Right lobe of liver (tissue), 6 donors: ENCODE results near the gene CBX1. TPM values are rescaled to one million over a fixed set of nuclear protein-coding genes. Genes with fewer than 3 reads are reported as not detected.
A peak's percentile ranks its signal among the peaks of the same experiment; 100 is the strongest.

ENCODE experiments used
- ATAC-seq, 4 donors: fragments of 200-7000 bp; cut with Tn5 transposase; one replicate each; pipeline ENCODE4 v1.9.1; 2020; ENCODE audit warnings: mild to moderate bottlenecking in 4 of 4, moderate library complexity in 4 of 4
- DNase-seq, 3 donors: peaks; one replicate each; pipeline ENCODE4 v3.0.0-alpha.2; 2020
- H3K27ac ChIP-seq, 3 donors: fragments of 200-600 bp; one replicate each; pipeline ENCODE4 v1.8.0; 2022
- H3K27me3 ChIP-seq, 2 donors: fragments of 200-600 bp; one replicate each; pipeline ENCODE4 v1.8.0; 2022
- H3K36me3 ChIP-seq, 4 donors: fragments of 200-600 bp; sonication (generic) in 1 of 4; one replicate each; pipeline versions ENCODE4 v1.5.1 to v1.8.0; 2017 to 2022; ENCODE audit warnings: control low read depth in 1 of 4
- H3K4me1 ChIP-seq, 4 donors: fragments of 200-600 bp; sonication (generic) in 1 of 4; one replicate each; pipeline versions ENCODE4 v1.5.1 to v1.8.0; 2017 to 2022; ENCODE audit warnings: control low read depth in 1 of 4
- H3K4me3 ChIP-seq, 3 donors: fragments of 200-600 bp; one replicate each; pipeline ENCODE4 v1.8.0; 2022
- H3K9me3 ChIP-seq, 4 donors: fragments of 200-600 bp; sonication (generic) in 1 of 4; one replicate each; pipeline versions ENCODE4 v1.5.1 to v1.8.0; 2017 to 2022; ENCODE audit warnings: control low read depth in 1 of 4
- POLR2A ChIP-seq: fragments of 450-650 bp; IDR thresholded peaks from one replicate; pipeline ENCODE4 v1.6.1; 2017; ENCODE audit warnings: antibody characterized with exemption, mild to moderate bottlenecking
- WGBS: methylation state at CpG from one replicate; pipeline ENCODE4 v1.1.6; 2018; ENCODE audit warnings: low coverage, low lambda C conversion rate; ENCODE audit not compliant: insufficient coverage; ENCODE audit errors: missing lambda C conversion rate; 5-methylcytosine and 5-hydroxymethylcytosine counted together
- intact Hi-C, 2 donors: fragments of 100-400 bp; cut with DNase I; formaldehyde crosslinking; loops; one replicate each; pipeline versions ENCODE4 v1.11.2 to v1.14.1; 2022
- total RNA-seq, 6 experiments: library from RNA; depleted of rRNA in 2 of 6; stranded (reverse); fragments of >200 nt in 2 of 6; fragmentation: NEBNext Ultra II Directional in 3 of 6; extraction: Animal tissue kit (Norgen Biotek cat#: 25700) in 3 of 6; gene quantifications; one replicate each; pipeline versions ENCODE4 v1.1.0 to v1.2.4, GENCODE V29; 2016 to 2023
- TF ChIP-seq, protein P1 (sequence below), 4 donors: fragments of 200-600 bp in 3 of 4; fragments of 450-650 bp in 1 of 4; IDR thresholded peaks; one replicate each; pipeline versions ENCODE4 v1.5.1 to v1.8.0; 2016 to 2022; ENCODE audit warnings: antibody characterized with exemption in 4 of 4, mild to moderate bottlenecking in 2 of 4
- donor health status: DM: no; HTN: yes; CAD: no.
- donor health status: DM: no; HTN: no; CAD: no.
- donor health status: DM: no; HTN: no; CAD: no.
- donor health status: DM: no; HTN: yes; CAD: no.
- donor health status: DM: no; HTN: yes; CAD: no.

CBX1 gene
- total RNA-seq, 6 experiments from 2014 or later: 7.0 to 10.5 (median 9.9) TPM

DNA sequence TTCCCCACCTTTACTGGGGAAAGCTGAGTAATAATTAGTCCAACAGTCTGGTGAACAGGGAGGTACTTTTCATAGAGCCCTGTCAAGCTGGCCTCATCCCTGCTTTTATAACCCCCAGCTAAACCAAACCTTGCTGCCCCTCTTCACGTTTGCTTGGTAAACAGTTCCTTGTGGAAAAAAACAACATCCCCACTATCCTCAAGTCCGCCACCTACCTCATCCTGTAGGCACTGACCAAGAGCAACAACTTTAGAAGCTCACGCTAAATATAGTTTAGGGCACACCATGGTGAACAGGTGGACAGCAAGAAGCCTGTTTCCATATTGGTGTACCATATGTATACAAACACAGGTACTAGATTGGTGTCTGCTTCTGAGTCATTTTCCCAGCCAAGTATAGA is 36.6 kb downstream of the CBX1 start:
- no peaks in the 10 kb centered on the region for H3K27me3 ChIP-seq
- TF ChIP-seq, protein P1, sequence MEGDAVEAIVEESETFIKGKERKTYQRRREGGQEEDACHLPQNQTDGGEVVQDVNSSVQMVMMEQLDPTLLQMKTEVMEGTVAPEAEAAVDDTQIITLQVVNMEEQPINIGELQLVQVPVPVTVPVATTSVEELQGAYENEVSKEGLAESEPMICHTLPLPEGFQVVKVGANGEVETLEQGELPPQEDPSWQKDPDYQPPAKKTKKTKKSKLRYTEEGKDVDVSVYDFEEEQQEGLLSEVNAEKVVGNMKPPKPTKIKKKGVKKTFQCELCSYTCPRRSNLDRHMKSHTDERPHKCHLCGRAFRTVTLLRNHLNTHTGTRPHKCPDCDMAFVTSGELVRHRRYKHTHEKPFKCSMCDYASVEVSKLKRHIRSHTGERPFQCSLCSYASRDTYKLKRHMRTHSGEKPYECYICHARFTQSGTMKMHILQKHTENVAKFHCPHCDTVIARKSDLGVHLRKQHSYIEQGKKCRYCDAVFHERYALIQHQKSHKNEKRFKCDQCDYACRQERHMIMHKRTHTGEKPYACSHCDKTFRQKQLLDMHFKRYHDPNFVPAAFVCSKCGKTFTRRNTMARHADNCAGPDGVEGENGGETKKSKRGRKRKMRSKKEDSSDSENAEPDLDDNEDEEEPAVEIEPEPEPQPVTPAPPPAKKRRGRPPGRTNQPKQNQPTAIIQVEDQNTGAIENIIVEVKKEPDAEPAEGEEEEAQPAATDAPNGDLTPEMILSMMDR (IDR thresholded peaks at IDR 0.05): no peak
- TF ChIP-seq POLR2A: no peak
- peak overlapping the region in 2 of 3 donors; percentile 58 to 85 for H3K27ac ChIP-seq
- intact Hi-C loops: no loop called here
- ATAC-seq (no peak), DNase-seq (no peak)
- no peaks in the 10 kb centered on the region for H3K9me3 ChIP-seq
- H3K4me3 ChIP-seq: no peak overlapping the region
- peaks cover 0 to 67% (median 26%) of the 10 kb centered on the region in 4 donors for H3K4me1 ChIP-seq
- WGBS: 59% methylated on average over 2 of the region's 3 CpGs
- H3K36me3 ChIP-seq: peaks cover 7 to 32% (median 16%) of the 10 kb centered on the region in 4 donors

DNA sequence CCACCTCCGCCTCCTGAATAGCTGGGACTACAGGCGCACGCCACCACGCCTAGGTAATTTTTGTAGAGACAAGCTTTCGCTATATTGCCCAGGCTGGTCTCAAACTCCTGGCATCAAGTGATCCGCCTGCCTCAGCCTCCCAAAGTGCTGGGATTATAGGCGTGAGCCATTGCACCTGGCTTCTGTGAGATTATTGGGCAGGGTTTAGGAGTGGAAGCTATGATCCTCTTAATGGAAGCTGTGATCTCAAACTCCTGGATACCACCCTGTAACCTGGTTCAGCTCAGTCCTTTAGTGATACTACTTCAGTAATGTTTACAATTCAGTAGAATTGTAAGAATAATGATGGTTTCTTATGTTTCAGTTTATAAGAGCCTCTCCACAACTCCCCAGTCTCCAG is 39.0 kb downstream of the CBX1 start:
- Histone ChIP-seq H3K36me3 (peaks cover 10 to 56% (median 32%) of the 10 kb centered on the region in 4 donors), H3K4me3 (no peak overlapping the region), H3K27me3 (no peaks in the 10 kb centered on the region), H3K4me1 (peaks cover 0 to 53% (median 18%) of the 10 kb centered on the region in 4 donors), H3K27ac (no peak overlapping the region), H3K9me3 (no peaks in the 10 kb centered on the region)
- no peak for ATAC-seq
- DNase-seq: no peak
- 88% methylated on average over 2 of the region's 7 CpGs for WGBS
- intact Hi-C loops: no loop called here
- no peak for TF ChIP-seq POLR2A
- TF ChIP-seq, protein P1 (IDR thresholded peaks at IDR 0.05): no peak

GRCh38 chr17:48060249-48060648 is 41.0 kb downstream of the CBX1 start:
- no peak overlapping the region for H3K27ac ChIP-seq
- peak; percentile 53 to 68 (median 59) for ATAC-seq
- WGBS: 7% methylated on average over 4 of the region's 7 CpGs
- TF ChIP-seq, protein P1 (IDR thresholded peaks at IDR 0.05): no peak
- no peak for TF ChIP-seq POLR2A
- peaks cover 0 to 40% (median 10%) of the 10 kb centered on the region in 4 donors for H3K4me1 ChIP-seq
- H3K4me3 ChIP-seq: no peak overlapping the region
- DNase-seq: peak in 2 of 3 donors; percentile 70 to 74
- H3K9me3 ChIP-seq: no peaks in the 10 kb centered on the region
- peaks cover 10 to 69% (median 38%) of the 10 kb centered on the region in 4 donors for H3K36me3 ChIP-seq
- no peaks in the 10 kb centered on the region for H3K27me3 ChIP-seq
- intact Hi-C loops: no loop called here

- no peak for DNase-seq
- Histone ChIP-seq H3K36me3 (peaks cover 10 to 66% (median 38%) of the 10 kb centered on the region in 4 donors), H3K4me3 (no peak overlapping the region), H3K27me3 (no peaks in the 10 kb centered on the region), H3K9me3 (no peaks in the 10 kb centered on the region), H3K27ac (no peak overlapping the region), H3K4me1 (peaks cover 0 to 38% (median 11%) of the 10 kb centered on the region in 4 donors)
- ATAC-seq: no peak
- intact Hi-C loops: no loop called here
- TF ChIP-seq POLR2A: no peak
- TF ChIP-seq, protein P1 (IDR thresholded peaks at IDR 0.05): no peak
- WGBS: 77% methylated on average over 14 of the region's 32 CpGs
Measured at GRCh38 chr17:48059125-48059668, 42.1 kb downstream of the CBX1 start.
